GM04504 (cell line): ENCODE data around the gene TMEM220.
A peak's percentile ranks its signal among the peaks of the same experiment; 100 is the strongest.
"Not testable (repeated sequence)": the region's sequence is repeated elsewhere in the genome, so short reads cannot be mapped to it uniquely, and the experiment has no call there.

Experiments used
- DNase-seq: peaks from one replicate; pipeline ENCODE4 v3.0.0-alpha.2; 2012; ENCODE audit warnings: low read depth

The TMEM220 gene

GRCh38 chr17:10728331-10728892, 1.4 kb downstream of the TMEM220 start:
- DNase-seq = no peak

DNA sequence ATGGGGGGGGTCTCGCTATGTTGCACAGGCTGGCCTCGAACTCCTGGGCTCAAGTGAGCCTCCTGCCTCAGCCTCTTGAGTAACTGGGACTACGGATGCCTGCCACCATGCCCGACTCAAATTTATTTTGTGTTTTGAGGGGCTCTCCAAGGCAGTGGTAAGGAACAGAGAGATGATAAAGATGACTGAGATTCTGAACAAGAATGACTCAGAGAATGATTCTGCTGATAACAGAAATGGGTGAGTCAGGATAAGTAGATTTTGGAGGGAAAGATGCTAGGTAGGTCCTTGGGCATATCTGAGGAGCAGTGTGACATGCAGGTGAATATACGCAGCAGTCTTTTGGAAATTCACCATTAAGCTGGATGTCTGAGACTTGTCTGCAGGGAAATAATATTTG, 2.6 kb downstream of the TMEM220 start:
- DNase-seq = no peak

- DNase-seq = no peak
Observed at GRCh38 chr17:10726196-10726595, 3.6 kb downstream of the TMEM220 start.

GRCh38 chr17:10725262-10725661, 4.6 kb downstream of the TMEM220 start:
- DNase-seq = no peak

DNA sequence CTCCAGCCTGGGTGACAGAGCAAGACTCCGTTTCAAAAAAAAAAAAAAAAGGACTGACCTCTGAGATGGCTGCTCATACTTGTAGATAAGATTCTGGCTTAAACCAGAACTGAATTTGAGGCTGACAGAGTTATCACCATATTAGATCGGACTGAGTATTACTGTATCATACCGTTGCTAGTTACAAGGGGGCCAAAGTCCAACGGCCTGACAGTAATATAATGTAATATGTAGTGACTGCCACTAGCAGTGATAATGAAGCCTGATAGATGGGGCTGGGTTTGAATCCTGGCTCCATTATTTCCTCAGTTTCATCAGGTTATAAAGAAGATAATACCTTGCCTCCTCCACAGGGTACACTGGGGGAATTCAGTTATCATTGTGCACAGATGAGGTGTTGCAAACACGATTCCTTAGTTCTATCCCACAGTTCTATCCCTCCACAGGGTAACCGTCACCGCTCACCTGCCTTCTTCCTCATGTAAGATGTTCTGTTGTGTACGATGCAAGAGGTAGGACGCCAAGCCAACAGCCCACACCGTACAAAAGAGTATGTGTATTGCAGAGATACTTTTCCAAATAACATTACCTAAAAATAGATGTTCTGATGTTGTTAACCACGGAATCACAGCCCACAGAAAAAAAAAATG, 5.2 kb downstream of the TMEM220 start:
- DNase-seq = no peak

DNA sequence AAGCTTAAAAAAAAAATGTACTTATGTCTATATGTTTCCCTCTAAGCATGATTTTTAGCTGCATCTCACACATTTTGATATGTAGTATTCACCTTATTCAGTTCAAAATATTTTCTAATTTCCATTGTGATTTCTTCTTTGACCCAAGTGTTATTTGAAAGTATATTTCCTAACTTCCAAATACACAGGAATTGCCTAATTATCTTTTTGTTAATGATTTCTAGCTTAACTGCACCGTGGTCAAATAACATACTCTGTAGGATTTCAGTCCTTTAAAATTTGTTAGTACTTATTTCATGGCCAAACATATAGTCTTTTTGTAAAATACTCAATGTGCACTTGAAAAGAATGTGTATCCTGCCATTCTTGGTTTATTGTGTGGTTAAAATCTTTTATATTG, 11.3 kb downstream of the TMEM220 start:
- no peak for DNase-seq

DNA sequence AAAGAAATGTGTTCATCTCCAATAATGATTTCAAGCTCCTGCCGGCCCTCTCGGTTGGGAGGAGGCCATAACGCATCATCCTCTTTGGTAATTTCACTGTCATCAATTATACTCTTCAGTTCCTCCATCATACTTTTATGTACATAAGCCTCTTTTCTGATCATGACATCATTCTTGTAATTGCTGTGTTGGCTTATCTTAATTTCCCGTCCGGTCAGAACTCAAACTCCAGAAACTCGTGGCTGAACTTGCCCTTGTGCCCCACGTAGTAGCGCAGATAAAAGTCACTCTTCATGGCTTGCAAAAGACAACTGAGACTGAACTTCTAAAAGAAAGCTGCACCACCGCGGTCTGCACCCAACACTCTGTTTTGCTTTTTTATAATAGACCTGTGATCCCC, 13.6 kb downstream of the TMEM220 start:
- DNase-seq = no peak

DNA sequence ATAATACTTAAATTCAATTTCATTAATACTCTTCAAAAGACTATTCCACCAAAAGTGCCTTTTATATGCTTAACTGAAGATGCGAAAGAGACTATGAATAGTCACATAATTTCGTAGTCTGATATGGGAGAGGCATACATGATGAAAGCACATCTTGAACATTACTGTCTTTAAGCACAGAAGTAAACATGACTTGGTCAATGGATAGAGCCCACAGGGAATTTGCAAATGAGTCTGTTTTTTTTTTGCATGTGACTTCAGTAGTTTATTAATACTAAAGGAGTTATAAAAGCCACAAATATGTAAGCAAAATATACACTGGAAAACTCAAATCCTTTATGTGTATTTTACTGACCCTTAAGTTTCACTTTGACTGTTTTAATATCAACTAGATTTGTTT, 16.5 kb downstream of the TMEM220 start:
- DNase-seq = no peak

- no peak for DNase-seq
Observed at GRCh38 chr17:10705727-10706126, 24.1 kb downstream of the TMEM220 start.

- DNase-seq = no peak
Observed at GRCh38 chr17:10702574-10702973, 27.2 kb downstream of the TMEM220 start.

- DNase-seq = no peak
Observed at GRCh38 chr17:10699856-10700255, 30.0 kb downstream of the TMEM220 start.

GRCh38 chr17:10698096-10698818, 31.6 kb downstream of the TMEM220 start:
- no peak for DNase-seq

DNA sequence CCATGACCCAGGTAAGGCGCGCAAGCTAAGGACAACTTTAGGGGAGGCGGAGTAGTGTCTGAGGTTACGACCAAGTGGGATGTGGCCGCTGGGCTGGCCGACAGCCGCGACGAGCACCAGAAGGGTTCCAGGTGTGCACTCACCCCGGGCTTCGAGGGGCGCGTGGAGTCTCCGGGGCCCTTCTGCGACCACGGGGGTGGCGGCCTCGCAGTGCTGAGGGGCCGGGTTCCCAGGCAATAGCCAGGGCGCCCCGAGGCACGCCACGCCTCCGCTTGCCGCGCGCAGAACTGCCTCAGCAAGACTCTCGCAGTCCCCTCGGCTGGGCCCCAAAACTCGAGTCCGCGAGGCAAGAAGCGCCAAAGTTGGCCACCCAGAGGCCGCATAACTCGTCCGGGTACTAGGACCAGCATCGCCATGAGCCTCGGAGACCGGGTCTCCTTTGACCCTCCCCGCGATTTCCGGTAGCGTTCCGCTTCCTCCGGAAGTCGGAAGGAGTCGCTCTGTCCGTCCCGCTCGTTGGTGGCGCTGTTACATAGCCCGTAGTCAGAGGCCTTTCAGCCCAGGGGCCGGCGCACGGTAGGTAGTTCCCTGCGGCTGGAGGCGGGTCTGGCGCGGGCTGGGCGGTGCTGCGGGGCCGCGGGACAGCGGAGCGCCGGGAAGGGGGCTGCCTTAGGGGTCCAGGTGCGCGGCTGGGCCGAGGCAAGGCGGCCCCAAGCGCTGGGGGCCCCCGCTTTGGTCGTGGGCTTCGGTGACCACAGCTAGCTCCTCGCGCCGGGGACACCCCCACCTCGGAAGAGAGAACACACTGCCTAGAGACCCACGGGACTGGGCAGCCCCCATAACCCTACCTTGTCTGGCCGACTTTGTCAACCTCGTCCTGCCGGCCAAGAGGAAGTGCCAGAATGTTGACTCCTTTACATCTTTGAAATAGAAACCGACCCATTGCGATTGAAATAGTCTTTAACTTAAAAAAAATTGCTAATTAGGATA, 32.4 kb downstream of the TMEM220 start, which contains the start of the genes ADPRM and SCO1:
Gene ADPRM (plus strand): TSS at position 503 of the 990 bp plus-strand sequence. CDS start 7,333 bp downstream, outside the sequence.
Gene SCO1 (minus strand): TSS at position 442 of the 990 bp plus-strand sequence. CDS start 26 bp downstream, at position 416.
- DNase-seq = peak; percentile 87

DNA sequence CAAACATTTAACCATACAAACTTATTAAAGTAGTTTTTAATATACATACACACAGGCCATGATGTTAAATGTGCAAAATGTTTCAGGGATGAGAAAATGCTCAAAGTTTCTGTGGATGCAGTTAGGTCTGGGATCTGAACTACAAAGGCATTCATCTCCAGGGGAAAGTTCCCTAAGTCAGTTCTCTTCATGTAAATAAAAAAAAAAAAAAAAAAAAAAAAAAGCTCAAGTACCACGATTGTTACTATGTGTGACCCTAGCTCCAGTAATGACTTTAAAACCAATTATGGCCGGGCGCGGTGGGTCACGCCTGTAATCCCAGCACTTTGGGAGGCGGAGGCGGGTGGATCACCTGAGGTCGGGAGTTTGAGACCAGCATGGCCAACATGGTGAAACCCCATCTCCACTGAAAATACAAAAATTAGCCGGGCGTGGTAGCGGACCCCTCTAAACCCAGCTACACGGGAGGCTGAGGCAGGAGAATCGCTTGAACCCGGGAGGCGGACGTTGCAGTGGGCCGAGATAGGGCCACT, 33.9 kb downstream of the TMEM220 start:
- not testable (repeated sequence) for DNase-seq

DNA sequence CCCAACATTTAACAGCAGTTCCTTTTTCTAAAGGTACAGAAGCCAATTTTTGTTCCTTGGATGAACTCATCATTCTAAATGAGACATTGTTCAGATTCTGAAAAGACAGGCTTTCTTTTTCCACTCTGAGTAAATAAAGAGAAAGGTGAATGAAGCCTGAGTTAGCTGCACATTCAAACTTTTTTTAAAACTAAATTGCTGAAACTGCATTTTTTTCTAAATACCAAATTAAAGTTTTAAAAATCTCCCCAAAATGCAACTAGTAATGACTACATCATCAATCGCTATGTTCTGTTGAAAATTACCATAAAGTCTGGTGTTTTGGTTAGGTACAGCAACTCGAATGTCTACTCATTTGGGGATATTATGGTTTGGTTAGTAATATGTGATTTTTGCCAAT, 42.3 kb downstream of the TMEM220 start:
- DNase-seq = no peak

DNA sequence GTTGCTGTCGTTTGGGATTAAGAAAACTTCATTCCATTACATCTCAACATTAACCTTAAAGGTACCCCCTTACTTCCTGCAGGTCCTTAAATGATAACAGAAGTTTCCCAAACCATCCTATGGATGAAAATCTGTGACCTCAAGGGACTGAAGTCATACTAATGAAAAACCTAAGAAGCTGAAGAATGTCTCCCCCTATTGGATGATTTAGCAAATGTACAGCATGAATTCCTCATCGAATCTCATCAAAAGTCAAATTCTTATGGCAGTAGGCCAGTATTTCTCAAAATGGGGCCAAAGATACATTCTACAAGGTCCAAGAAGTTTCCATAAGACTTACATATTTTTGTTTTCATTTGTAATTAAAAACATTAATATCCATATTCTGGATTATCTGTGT, 46.0 kb downstream of the TMEM220 start:
- no peak for DNase-seq

GRCh38 chr17:10681866-10682446, 47.9 kb downstream of the TMEM220 start:
- DNase-seq = peak; percentile 60

DNA sequence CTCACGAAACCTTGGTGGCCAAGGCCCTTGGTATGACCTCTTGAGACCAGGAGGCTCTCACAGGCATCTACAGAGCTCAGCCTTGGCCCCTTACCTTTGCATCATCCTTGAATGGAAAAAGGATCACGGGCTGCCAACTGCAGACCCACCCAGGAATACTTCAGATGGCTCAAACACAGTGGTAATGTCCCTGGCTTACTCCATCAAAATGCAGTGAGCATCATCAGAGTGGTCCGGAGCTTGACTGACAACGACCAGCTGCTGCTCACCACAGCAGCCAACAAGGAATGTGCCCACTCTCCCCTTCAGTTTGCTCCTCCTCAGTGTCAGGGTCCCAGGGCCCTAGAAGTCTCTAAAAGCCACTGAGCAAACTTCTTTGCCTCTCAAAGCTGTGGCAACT, 55.1 kb downstream of the TMEM220 start:
- DNase-seq = no peak

GRCh38 chr17:10673312-10673711, 56.5 kb downstream of the TMEM220 start:
- DNase-seq = no peak

GRCh38 chr17:10668775-10669174, 61.0 kb downstream of the TMEM220 start:
- peak; percentile 30 for DNase-seq

DNA sequence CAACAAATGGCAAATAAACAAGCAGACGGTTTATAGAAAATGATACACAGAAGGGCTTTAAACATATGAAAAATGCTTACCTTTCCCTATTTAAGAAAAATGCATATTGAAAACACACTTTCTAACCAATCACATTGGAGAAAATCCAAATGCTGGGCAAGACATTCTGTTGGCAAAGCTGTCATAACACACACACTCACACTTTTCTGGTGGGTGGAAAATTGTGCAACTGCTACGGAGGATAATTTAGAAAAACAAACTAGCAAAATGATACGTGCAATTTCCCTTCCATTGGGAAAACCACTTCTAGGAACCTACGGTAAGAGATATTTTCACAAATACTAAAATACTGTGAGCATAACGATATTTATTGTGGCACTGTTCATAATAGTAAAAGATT, 62.9 kb downstream of the TMEM220 start:
- no peak for DNase-seq
